NT2/D1 (cell line): ENCODE data around the gene MAGEB6.
"Not testable (repeated sequence)": the region's sequence is repeated elsewhere in the genome, so short reads cannot be mapped to it uniquely, and the experiment has no call there.

Experiments used
- DNase-seq: peaks from one replicate; pipeline ENCODE4 v3.0.0-alpha.2; 2011; ENCODE audit warnings: low read depth, low spot score
- H3K27me3 ChIP-seq: 2 replicates; pipeline ENCODE4 v1.6.0; 2011; ENCODE audit warnings: mild to moderate bottlenecking; ENCODE audit not compliant: insufficient read length, insufficient read depth
- H3K36me3 ChIP-seq: 2 replicates; pipeline ENCODE4 v1.6.1; 2011; ENCODE audit warnings: mild to moderate bottlenecking, low read length, mixed read lengths; ENCODE audit not compliant: insufficient read depth, insufficient read length
- H3K4me1 ChIP-seq: 2 replicates; pipeline ENCODE4 v1.5.1; 2011; ENCODE audit not compliant: insufficient read depth, insufficient read length
- H3K4me3 ChIP-seq: 2 replicates; pipeline ENCODE4 v1.5.1; 2011; ENCODE audit warnings: low read depth; ENCODE audit not compliant: insufficient read length
- H3K9ac ChIP-seq: 2 replicates; pipeline ENCODE4 v1.6.0; 2011; ENCODE audit warnings: low read depth; ENCODE audit not compliant: insufficient read length
- H3K9me3 ChIP-seq: 2 replicates; pipeline ENCODE4 v1.5.1; 2011; ENCODE audit warnings: mild to moderate bottlenecking, low read length; ENCODE audit not compliant: insufficient read depth
- SUZ12 ChIP-seq: IDR thresholded peaks from 2 replicates; pipeline ENCODE4 v1.6.1; 2011; ENCODE audit not compliant: insufficient read length, insufficient read depth; ENCODE audit errors: extremely low read depth
- YY1 ChIP-seq: IDR thresholded peaks from 2 replicates; pipeline ENCODE4 v1.6.1; 2011; ENCODE audit not compliant: insufficient read length, insufficient read depth
- ZNF274 ChIP-seq: IDR thresholded peaks from 2 replicates; pipeline ENCODE4 v1.6.1; 2011; ENCODE audit warnings: mild to moderate bottlenecking, low read depth, low read length

The MAGEB6 gene

GRCh38 chrX:26192204-26192603 lies at the start of gene MAGEB6:
MAGEB6 (plus strand) TSS chrX:26192440; CDS start chrX:26193847, 1,407 bp downstream.
- Histone ChIP-seq H3K9me3 (no peaks in the 10 kb centered on the region), H3K4me3 (no peak within 1 kb of the TSS), H3K4me1 (no peaks in the 10 kb centered on the region), H3K9ac (no peak within 1 kb of the TSS), H3K27me3 (no peaks in the 10 kb centered on the region), H3K36me3 (no peaks in the 10 kb centered on the region)
- TF ChIP-seq YY1 (no peak), SUZ12 (no peak), ZNF274 (no peak)
- DNase-seq: no peak

- H3K4me1 ChIP-seq: no peaks in the 10 kb centered on the region
- H3K4me3 ChIP-seq: no peak overlapping the region
- no peaks in the 10 kb centered on the region for H3K27me3 ChIP-seq
- DNase-seq: no peak
- TF ChIP-seq YY1: no peak
- TF ChIP-seq SUZ12: no peak
- no peak for TF ChIP-seq ZNF274
- no peaks in the 10 kb centered on the region for H3K36me3 ChIP-seq
- H3K9me3 ChIP-seq: no peaks in the 10 kb centered on the region
- no peak overlapping the region for H3K9ac ChIP-seq
Measured at GRCh38 chrX:26146024-26146423, 46.2 kb upstream of the MAGEB6 start.

- no peak within 1 kb of the TSS for H3K4me3 ChIP-seq
- no peak for TF ChIP-seq SUZ12
- no peak for TF ChIP-seq ZNF274
- TF ChIP-seq YY1: no peak
- no peaks in the 10 kb centered on the region for H3K4me1 ChIP-seq
- no peak for DNase-seq
- H3K27me3 ChIP-seq: no peaks in the 10 kb centered on the region
- H3K9ac ChIP-seq: no peak within 1 kb of the TSS
- H3K9me3 ChIP-seq: no peaks in the 10 kb centered on the region
- H3K36me3 ChIP-seq: no peaks in the 10 kb centered on the region
Measured at GRCh38 chrX:26160301-26160700, 31.9 kb upstream of the MAGEB6 start, which contains the start of gene MAGEB6B. MAGEB6B (plus strand) TSS chrX:26160601; CDS start chrX:26160601, 0 bp downstream.

- Histone ChIP-seq H3K36me3 (no peaks in the 10 kb centered on the region), H3K9me3 (no peaks in the 10 kb centered on the region), H3K27me3 (no peaks in the 10 kb centered on the region), H3K4me1 (no peaks in the 10 kb centered on the region), H3K4me3 (no peak overlapping the region), H3K9ac (no peak overlapping the region)
- DNase-seq: no peak
- TF ChIP-seq SUZ12 (no peak), ZNF274 (no peak), YY1 (no peak)
Measured at GRCh38 chrX:26203561-26203960, 11.3 kb downstream of the MAGEB6 start.

DNA sequence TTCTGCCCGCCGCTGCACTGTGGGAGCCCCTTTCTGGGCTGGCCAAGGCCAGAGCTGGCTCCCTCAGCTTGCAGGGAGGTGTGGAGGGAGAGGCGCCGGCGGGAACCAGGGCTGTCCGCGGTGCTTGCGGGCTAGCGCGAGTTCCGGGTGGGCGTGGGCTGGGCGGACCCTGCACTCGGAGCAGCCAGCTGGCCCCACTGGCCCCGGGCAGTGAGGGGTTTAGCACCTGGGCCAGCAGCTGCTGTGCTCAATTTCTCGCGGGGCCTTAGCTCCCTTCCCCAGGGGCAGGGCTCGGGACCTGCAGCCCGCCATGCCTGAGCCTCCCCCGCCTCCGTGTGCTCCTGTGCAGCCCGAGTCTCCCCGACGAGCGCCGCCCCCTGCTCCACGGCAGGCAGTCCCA lies 12.5 kb downstream of the MAGEB6 start:
- H3K4me1 ChIP-seq, H3K4me3 ChIP-seq, H3K36me3 ChIP-seq, H3K9ac ChIP-seq, DNase-seq, H3K9me3 ChIP-seq, H3K27me3 ChIP-seq: not testable (repeated sequence)

- no peaks in the 10 kb centered on the region for H3K36me3 ChIP-seq
- no peaks in the 10 kb centered on the region for H3K27me3 ChIP-seq
- no peak for TF ChIP-seq SUZ12
- no peak for TF ChIP-seq ZNF274
- no peak overlapping the region for H3K9ac ChIP-seq
- H3K9me3 ChIP-seq: no peaks in the 10 kb centered on the region
- DNase-seq: no peak
- H3K4me3 ChIP-seq: no peak overlapping the region
- no peaks in the 10 kb centered on the region for H3K4me1 ChIP-seq
Measured at GRCh38 chrX:26208012-26208411, 15.8 kb downstream of the MAGEB6 start.

- DNase-seq: no peak
- Histone ChIP-seq H3K4me3 (no peak within 1 kb of the TSS), H3K27me3 (no peaks in the 10 kb centered on the region), H3K9me3 (no peaks in the 10 kb centered on the region), H3K4me1 (no peaks in the 10 kb centered on the region), H3K36me3 (no peaks in the 10 kb centered on the region), H3K9ac (no peak within 1 kb of the TSS)
- TF ChIP-seq YY1 (no peak), ZNF274 (no peak), SUZ12 (no peak)
Measured at GRCh38 chrX:26215869-26216268, 23.6 kb downstream of the MAGEB6 start, which contains the start of gene MAGEB5. MAGEB5 (plus strand) TSS chrX:26216169; CDS start chrX:26217302, 1,133 bp downstream.

GRCh38 chrX:26219351-26219750 lies 27.1 kb downstream of the MAGEB6 start:
- no peak overlapping the region for H3K4me3 ChIP-seq
- H3K9ac ChIP-seq: no peak overlapping the region
- DNase-seq: no peak
- TF ChIP-seq YY1: no peak
- TF ChIP-seq SUZ12: no peak
- no peaks in the 10 kb centered on the region for H3K4me1 ChIP-seq
- no peaks in the 10 kb centered on the region for H3K36me3 ChIP-seq
- H3K27me3 ChIP-seq: no peaks in the 10 kb centered on the region
- no peaks in the 10 kb centered on the region for H3K9me3 ChIP-seq
